Lung (tissue), 16 donors: Measurements from ENCODE around the gene PACSIN3. TPM values are rescaled to one million over a fixed set of nuclear protein-coding genes. Genes with fewer than 3 reads are reported as not detected.

ENCODE experiments used
- ATAC-seq: fragments of 200-7000 bp; cut with Tn5 transposase; one replicate; pipeline ENCODE4 v1.9.1; 2020; ENCODE audit warnings: moderate number of reproducible peaks; ENCODE audit not compliant: insufficient read depth, low FRiP score
- DNase-seq, 3 donors: peaks; one replicate each; pipeline ENCODE4 v3.0.0-alpha.2; 2013 to 2017
- H3K27ac ChIP-seq, 2 donors: one replicate each; pipeline ENCODE4 v1.5.1; 2013; ENCODE audit warnings: mild to moderate bottlenecking in 2 of 2, moderate library complexity in 2 of 2, control low read depth in 1 of 2, inconsistent platforms in 1 of 2, low read depth in 1 of 2, low read length in 1 of 2
- H3K27me3 ChIP-seq, 3 donors: one replicate each; pipeline ENCODE4 v1.5.1; 2013; ENCODE audit warnings: low read length in 2 of 3; ENCODE audit not compliant: control insufficient read depth in 3 of 3, insufficient read depth in 3 of 3
- H3K36me3 ChIP-seq, 4 donors: one replicate each; pipeline ENCODE4 v1.5.1; 2013; ENCODE audit warnings: low read length in 4 of 4, mild to moderate bottlenecking in 1 of 4, moderate library complexity in 1 of 4; ENCODE audit not compliant: control insufficient read depth in 4 of 4, insufficient read depth in 4 of 4
- H3K4me1 ChIP-seq, 5 donors: one replicate each; pipeline ENCODE4 v1.5.1; 2013; ENCODE audit warnings: low read length in 5 of 5, mild to moderate bottlenecking in 2 of 5, moderate library complexity in 1 of 5; ENCODE audit not compliant: control insufficient read depth in 5 of 5, insufficient read depth in 5 of 5
- H3K4me3 ChIP-seq: one replicate; pipeline ENCODE4 v1.5.1; 2013; ENCODE audit warnings: mild to moderate bottlenecking, control low read depth, moderate library complexity
- H3K9ac ChIP-seq, 2 donors: one replicate each; pipeline ENCODE4 v1.5.1; 2013; ENCODE audit warnings: low read length in 2 of 2, control low read depth in 1 of 2; ENCODE audit not compliant: insufficient read depth in 1 of 2
- H3K9me3 ChIP-seq, 4 donors: one replicate each; pipeline ENCODE4 v1.5.1; 2013; ENCODE audit warnings: low read length in 3 of 4, mild to moderate bottlenecking in 1 of 4, moderate library complexity in 1 of 4; ENCODE audit not compliant: control insufficient read depth in 4 of 4, insufficient read depth in 3 of 4
- CTCF ChIP-seq: IDR thresholded peaks from 2 replicates; pipeline ENCODE4 v1.5.1; 2012; ENCODE audit warnings: mild to moderate bottlenecking; ENCODE audit errors: control extremely low read depth, extremely low read depth
- WGBS, 2 donors: extraction: QIAGEN DNeasy Blood & Tissue Kit; methylation state at CpG; one replicate each; pipeline ENCODE4 v1.1.7; 2013; 5-methylcytosine and 5-hydroxymethylcytosine counted together
- long read RNA-seq, 5 donors: transcript quantifications; one replicate each; lab custom pipeline, GENCODE V29; 2026
- polyA plus RNA-seq, 2 donors: library from polyadenylated mRNA; stranded (reverse); fragments of 200-250 nt; gene quantifications; one replicate each; pipeline ENCODE4 v1.2.1, GENCODE V29; 2013
- total RNA-seq, 2 donors: library from RNA; depleted of rRNA in 1 of 2; stranded (reverse); fragments of >200 nt in 1 of 2; gene quantifications; one replicate each; pipeline ENCODE4 v1.2.1, GENCODE V29; 2014 to 2021
- donor health status: control.
- donor health status: control.
- donor health status: Bipolar disorder and iron deficiency.
- donor health status: healthy.
- donor health status: DM: yes; HTN: yes; CAD: no.

PACSIN3 gene
- total RNA-seq = 10 to 100 TPM; 34.7 to 53.3 TPM
- 10 to 100 TPM; 20.6 to 37.9 TPM for polyA plus RNA-seq
- long read RNA-seq, donor 1, transcript PACSIN3-201 (11 exons, 1,843 nt) = major isoform, 8 of 8 reads
- long read RNA-seq, donor 1, partial matches to known transcripts = 0 of 8 reads
- long read RNA-seq, donor 1, other reads (novel, unspliced or antisense) = 0 of 8 reads
- long read RNA-seq, donor 2, partial matches to known transcripts = 10 of 12 reads
- long read RNA-seq, donor 2, other reads (novel, unspliced or antisense) = 0 of 12 reads
- long read RNA-seq, donor 3, partial matches to known transcripts = 0 of 4 reads
- long read RNA-seq, donor 3, other reads (novel, unspliced or antisense) = 0 of 4 reads
- long read RNA-seq, donor 4, partial matches to known transcripts = 0 of 4 reads
- long read RNA-seq, donor 4, other reads (novel, unspliced or antisense) = 0 of 4 reads
- long read RNA-seq, donor 5, transcript PACSIN3-201 (11 exons, 1,843 nt) = major isoform, 11 of 20 reads
- long read RNA-seq, donor 5, partial matches to known transcripts = 9 of 20 reads
- long read RNA-seq, donor 5, other reads (novel, unspliced or antisense) = 0 of 20 reads

GRCh38 chr11:47186076-47186699 lies at the start of gene PACSIN3:
PACSIN3 (minus strand) TSS chr11:47186434; CDS start chr11:47182727, 3,707 bp downstream.
- 1% methylated on average over 56 to 80 of the region's 80 CpGs for WGBS, 2 donors
- peak; percentile 69 to 81 (median 76) for DNase-seq
- H3K36me3 ChIP-seq = no peaks in the 10 kb centered on the region
- ATAC-seq = peak; percentile 59
- peak within 1 kb of the TSS; percentile 23 to 91 for H3K9ac ChIP-seq
- H3K4me3 ChIP-seq = peak within 1 kb of the TSS; percentile 70
- no peak for TF ChIP-seq CTCF
- no peaks in the 10 kb centered on the region for H3K27me3 ChIP-seq
- H3K4me1 ChIP-seq = peaks cover 4 to 29% (median 5%) of the 10 kb centered on the region in 5 donors
- peak within 1 kb of the TSS; percentile 95 to 98 for H3K27ac ChIP-seq
- no peaks in the 10 kb centered on the region for H3K9me3 ChIP-seq

DNA sequence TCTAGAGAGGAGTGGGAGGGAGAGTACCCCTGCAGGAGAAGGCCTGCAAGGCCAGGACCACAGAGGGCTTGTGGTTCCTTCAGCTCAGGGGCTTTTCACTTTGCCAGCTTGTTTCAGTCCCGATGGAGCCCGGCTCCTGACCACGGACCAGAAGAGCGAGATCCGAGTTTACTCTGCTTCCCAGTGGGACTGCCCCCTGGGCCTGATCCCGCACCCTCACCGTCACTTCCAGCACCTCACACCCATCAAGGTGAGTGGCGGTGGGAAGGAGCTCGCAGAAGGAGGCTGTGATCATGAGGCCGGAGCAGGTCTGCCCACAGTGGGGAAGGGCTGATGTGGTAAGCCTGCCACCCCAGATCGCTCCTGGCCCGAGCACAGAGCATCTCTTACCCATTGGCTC lies 48.9 kb upstream of the PACSIN3 start:
- DNase-seq = no peak
- Histone ChIP-seq H3K27me3 (no peaks in the 10 kb centered on the region), H3K4me3 (no peak overlapping the region), H3K27ac (no peak overlapping the region), H3K9ac (no peak overlapping the region), H3K9me3 (no peaks in the 10 kb centered on the region), H3K36me3 (peaks cover 3 to 22% (median 14%) of the 10 kb centered on the region in 4 donors), H3K4me1 (peaks cover 0 to 3% (median 0%) of the 10 kb centered on the region in 5 donors)
- ATAC-seq = no peak
- TF ChIP-seq CTCF = no peak
- WGBS, 2 donors = 87 to 93% methylated on average over 12 of the region's 12 CpGs

GRCh38 chr11:47234669-47235100 lies 48.5 kb upstream of the PACSIN3 start:
- DNase-seq (peak; percentile 48 to 58 (median 49)), ATAC-seq (no peak)
- TF ChIP-seq CTCF = no peak
- Histone ChIP-seq H3K4me3 (no peak overlapping the region), H3K4me1 (peaks cover 0 to 3% (median 0%) of the 10 kb centered on the region in 5 donors), H3K27me3 (no peaks in the 10 kb centered on the region), H3K9me3 (no peaks in the 10 kb centered on the region), H3K9ac (no peak overlapping the region), H3K36me3 (peaks cover 0 to 17% (median 12%) of the 10 kb centered on the region in 4 donors), H3K27ac (peak overlapping the region in 1 of 2 donors; percentile 63)
- WGBS, 2 donors = 44 to 50% methylated on average over 12 of the region's 12 CpGs
